Measurements from ENCODE around the gene ORC4. TPM values are rescaled to one million over a fixed set of nuclear protein-coding genes. Genes with fewer than 3 reads are reported as not detected.

Gene ORC4
- total and polyA plus RNA-seq, 2 of the 8 experiments (the other 6 are each of a cell fraction or from before 2014, with no cell fraction given) = 22.7 to 63.7 TPM

GRCh38 chr2:148000095-148000494 is 20.4 kb downstream of the ORC4 start (continued):
- TF ChIP-seq CHD7 (IDR thresholded peaks at IDR 0.05; ENCODE audit: insufficient replicate concordance, low read length) = no peak

All from H1 (cell line).